GM21515 (cell line): ENCODE data around the gene MTREX.
A peak's percentile ranks its signal among the peaks of the same experiment; 100 is the strongest.
"Not testable (repeated sequence)": the region's sequence is repeated elsewhere in the genome, so short reads cannot be mapped to it uniquely, and the experiment has no call there.

Source experiments
- ATAC-seq: cut with Tn5 transposase; IDR thresholded peaks from one replicate; pipeline ENCODE4 v1.9.1; 2021; ENCODE audit not compliant: unreplicated experiment

Gene MTREX

GRCh38 chr5:55307383-55308253 lies at the start of gene MTREX, which contains the start of gene DHX29:
TSS of gene MTREX (plus strand) at chr5:55307989. CDS start at chr5:55308014, 25 bp downstream.
TSS of gene DHX29 (minus strand) at chr5:55307694. CDS start at chr5:55307573, 121 bp downstream.
- ATAC-seq: peak; percentile 86

- no peak for ATAC-seq
Measured at GRCh38 chr5:55258339-55258738, 49.5 kb upstream of the MTREX start.

GRCh38 chr5:55276771-55277170 lies 31.0 kb upstream of the MTREX start:
- no peak for ATAC-seq

GRCh38 chr5:55278778-55279177 lies 29.0 kb upstream of the MTREX start:
- ATAC-seq: no peak

- ATAC-seq: no peak
Measured at GRCh38 chr5:55286411-55286933, 21.3 kb upstream of the MTREX start.

- no peak for ATAC-seq
Measured at GRCh38 chr5:55289808-55290207, 18.0 kb upstream of the MTREX start.

GRCh38 chr5:55290991-55291390 lies 16.8 kb upstream of the MTREX start:
- no peak for ATAC-seq

GRCh38 chr5:55294935-55295334 lies 12.9 kb upstream of the MTREX start:
- ATAC-seq: no peak

GRCh38 chr5:55300890-55301289 lies 6.9 kb upstream of the MTREX start:
- no peak for ATAC-seq

- ATAC-seq: no peak
Measured at GRCh38 chr5:55303238-55303690, 4.5 kb upstream of the MTREX start.

GRCh38 chr5:55304584-55304983 lies 3.2 kb upstream of the MTREX start:
- ATAC-seq: no peak

GRCh38 chr5:55305345-55305744 lies 2.4 kb upstream of the MTREX start:
- no peak for ATAC-seq

GRCh38 chr5:55306641-55307382 lies 977 bp upstream of the MTREX start:
- ATAC-seq: peak; percentile 9

- ATAC-seq: peak; percentile 8
Measured at GRCh38 chr5:55308254-55308836, 556 bp downstream of the MTREX start.

GRCh38 chr5:55313870-55314617 lies 6.3 kb downstream of the MTREX start:
- no peak for ATAC-seq

- ATAC-seq: no peak
Measured at GRCh38 chr5:55316289-55316688, 8.5 kb downstream of the MTREX start.

GRCh38 chr5:55316837-55317236 lies 9.0 kb downstream of the MTREX start:
- ATAC-seq: no peak

- not testable (repeated sequence) for ATAC-seq
Measured at GRCh38 chr5:55318237-55318636, 10.4 kb downstream of the MTREX start.

GRCh38 chr5:55319491-55319890 lies 11.7 kb downstream of the MTREX start:
- no peak for ATAC-seq

- no peak for ATAC-seq
Measured at GRCh38 chr5:55320571-55320970, 12.8 kb downstream of the MTREX start.

- no peak for ATAC-seq
Measured at GRCh38 chr5:55324006-55324405, 16.2 kb downstream of the MTREX start.
